ENCODE measurements around the gene HSFX3.
"Not testable (repeated sequence)": the region's sequence is repeated elsewhere in the genome, so short reads cannot be mapped to it uniquely, and the experiment has no call there.

The HSFX3 gene

DNA sequence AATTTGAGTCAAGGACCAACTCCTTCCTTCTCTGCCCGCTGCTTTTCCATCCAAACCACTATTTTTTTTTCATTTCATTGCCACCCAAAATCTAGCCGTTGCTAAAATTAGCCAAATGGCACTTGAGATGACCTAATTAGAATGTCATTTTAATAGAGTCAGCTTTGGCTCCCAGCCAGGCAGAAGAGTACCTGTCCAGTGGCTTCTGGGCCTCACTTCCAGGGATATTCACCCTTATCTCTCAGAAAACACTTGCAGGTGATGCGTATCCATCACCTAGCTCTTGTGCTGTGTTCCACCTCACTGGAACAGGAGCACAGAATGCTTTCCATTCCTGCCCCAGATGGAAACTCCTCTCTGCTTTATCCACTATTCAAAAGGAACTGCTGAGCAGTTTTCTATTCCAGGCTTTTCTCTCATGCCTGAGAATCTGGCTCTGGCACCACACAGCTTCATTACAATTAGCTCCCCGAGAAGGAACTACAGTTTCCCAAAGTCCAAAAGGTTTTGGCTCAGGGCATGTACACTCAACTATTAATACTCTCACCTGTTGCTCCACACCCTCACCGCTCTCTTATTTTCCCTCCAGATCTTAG lies 19.1 kb upstream of the HSFX3 start:
- no peaks in the 10 kb centered on the region for H3K4me1 ChIP-seq (ENCODE audit: insufficient read depth, low read length)
- no peak overlapping the region for H3K4me3 ChIP-seq (ENCODE audit: low read length)
- H3K27ac ChIP-seq (ENCODE audit: low read length) = no peak overlapping the region
- no peak overlapping the region for H3K9ac ChIP-seq (ENCODE audit: low read depth, low read length)
- no peaks in the 10 kb centered on the region for H3K36me3 ChIP-seq (ENCODE audit: insufficient read depth, low read depth, low read length)
- no peaks in the 10 kb centered on the region for H3K27me3 ChIP-seq (ENCODE audit: insufficient read depth, low read length)
- H3K9me3 ChIP-seq (ENCODE audit: insufficient read depth, low read depth, low read length) = no peaks in the 10 kb centered on the region

DNA sequence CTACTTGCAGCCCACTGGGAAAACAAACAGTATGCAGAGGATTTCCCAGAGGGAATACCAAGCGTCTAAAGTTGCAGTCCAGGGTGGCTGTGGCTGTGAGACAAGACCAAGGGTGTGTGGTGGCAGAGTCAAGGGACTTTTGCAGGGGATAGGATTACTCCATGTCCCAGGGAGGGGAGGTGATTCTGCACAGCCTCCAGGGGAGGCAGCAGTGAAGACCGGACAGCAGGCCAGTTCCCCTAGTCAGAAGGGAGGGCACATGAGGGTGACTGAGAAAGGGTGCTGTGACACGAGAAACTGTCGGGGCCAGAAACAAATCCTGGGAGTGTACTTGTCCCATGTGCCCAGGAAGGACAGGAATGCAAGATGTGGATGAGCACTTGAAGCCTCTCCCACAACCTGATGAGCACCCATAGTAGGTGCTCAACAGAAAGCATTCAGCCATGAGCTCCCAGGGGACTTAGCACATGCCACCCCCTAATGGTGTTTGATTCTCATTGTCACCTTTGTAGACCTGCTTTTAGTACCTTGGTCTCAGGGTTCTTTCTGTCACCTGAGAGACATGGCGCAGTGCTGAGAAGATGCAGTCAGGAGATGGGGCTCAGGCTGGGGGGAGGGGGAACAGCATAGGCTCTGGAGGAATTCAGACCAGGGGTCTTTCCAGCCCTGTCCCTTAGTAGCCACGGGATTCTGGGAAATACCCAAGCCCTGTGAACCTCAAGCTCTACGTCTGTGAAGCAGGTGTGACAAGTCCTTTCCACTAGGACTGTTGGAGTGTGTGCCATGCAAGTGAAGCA lies 18.1 kb upstream of the HSFX3 start:
- Histone ChIP-seq H3K4me1 (ENCODE audit: insufficient read depth, low read length) (no peaks in the 10 kb centered on the region), H3K27me3 (ENCODE audit: insufficient read depth, low read length) (no peaks in the 10 kb centered on the region), H3K4me3 (ENCODE audit: low read length) (no peak overlapping the region), H3K9me3 (ENCODE audit: insufficient read depth, low read depth, low read length) (no peaks in the 10 kb centered on the region), H3K27ac (ENCODE audit: low read length) (no peak overlapping the region), H3K9ac (ENCODE audit: low read depth, low read length) (no peak overlapping the region), H3K36me3 (ENCODE audit: insufficient read depth, low read depth, low read length) (no peaks in the 10 kb centered on the region)

DNA sequence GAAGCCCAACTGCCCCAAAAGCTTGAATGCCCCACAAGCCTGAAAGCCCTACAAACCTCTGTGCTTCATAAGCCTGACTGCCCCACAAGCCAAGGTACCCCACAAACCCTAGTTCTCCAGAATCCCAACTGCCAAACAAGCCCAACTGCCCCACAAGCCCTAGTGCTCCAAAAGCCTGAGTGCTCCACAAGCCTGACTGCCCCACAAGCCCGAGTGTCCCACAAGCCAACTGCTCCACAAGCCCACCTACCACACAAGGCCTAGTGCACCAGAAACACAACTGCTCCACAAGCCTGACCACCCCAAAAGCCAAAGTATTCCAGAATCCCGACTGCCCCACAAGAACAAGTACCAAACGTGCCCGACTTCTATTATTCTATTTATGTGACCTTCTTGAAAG lies 13.6 kb upstream of the HSFX3 start:
- H3K9me3 ChIP-seq (ENCODE audit: insufficient read depth, low read depth, low read length) = no peaks in the 10 kb centered on the region
- no peak overlapping the region; the same call in 1 of the 2 replicates for H3K9ac ChIP-seq (ENCODE audit: low read depth, low read length)
- no peaks in the 10 kb centered on the region for H3K36me3 ChIP-seq (ENCODE audit: insufficient read depth, low read depth, low read length)
- H3K4me1 ChIP-seq (ENCODE audit: insufficient read depth, low read length) = no peaks in the 10 kb centered on the region
- no peak overlapping the region for H3K27ac ChIP-seq (ENCODE audit: low read length)
- no peaks in the 10 kb centered on the region for H3K27me3 ChIP-seq (ENCODE audit: insufficient read depth, low read length)
- H3K4me3 ChIP-seq (ENCODE audit: low read length) = no peak overlapping the region

DNA sequence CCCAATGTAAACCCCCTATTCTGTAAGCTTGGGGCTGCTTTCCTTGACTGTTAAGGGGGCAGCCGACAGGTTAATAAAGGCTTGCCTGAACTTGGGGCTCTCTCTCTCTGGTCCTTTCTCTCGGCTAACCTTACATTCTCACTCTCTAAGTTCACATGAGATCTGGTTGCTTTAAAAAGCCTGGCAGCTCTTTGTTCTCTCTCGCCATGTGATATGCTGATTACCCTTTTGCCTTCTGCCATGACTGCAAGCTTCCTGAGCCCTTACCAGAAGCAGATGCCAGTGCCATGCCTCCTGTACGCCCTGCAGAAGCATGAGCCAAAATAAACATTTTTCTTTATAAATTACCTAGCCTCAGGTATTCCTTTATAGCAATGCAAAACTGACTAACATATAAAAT lies 5.5 kb upstream of the HSFX3 start:
- not testable (repeated sequence) for H3K9ac ChIP-seq (ENCODE audit: low read depth, low read length); H3K4me1 ChIP-seq (ENCODE audit: insufficient read depth, low read length); H3K4me3 ChIP-seq (ENCODE audit: low read length); H3K27me3 ChIP-seq (ENCODE audit: insufficient read depth, low read length); H3K27ac ChIP-seq (ENCODE audit: low read length); H3K36me3 ChIP-seq (ENCODE audit: insufficient read depth, low read depth, low read length); H3K9me3 ChIP-seq (ENCODE audit: insufficient read depth, low read depth, low read length)

DNA sequence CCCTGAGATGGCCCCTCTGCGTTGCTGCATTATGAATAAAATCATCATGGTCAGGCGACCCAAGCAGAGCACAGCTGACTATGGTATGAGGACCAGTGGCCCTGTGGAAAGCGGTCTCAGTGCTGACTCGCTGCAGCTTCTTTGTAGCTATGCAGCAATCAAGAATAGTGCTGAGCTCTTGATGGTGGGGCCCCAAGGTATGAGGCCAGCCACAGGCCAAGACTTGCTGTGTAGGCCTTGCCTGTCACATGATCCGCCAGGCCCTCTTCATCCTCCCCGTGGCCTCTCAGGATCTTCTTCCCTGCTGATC lies 2.2 kb upstream of the HSFX3 start:
- H3K9me3 ChIP-seq (ENCODE audit: insufficient read depth, low read depth, low read length); H3K27me3 ChIP-seq (ENCODE audit: insufficient read depth, low read length); H3K9ac ChIP-seq (ENCODE audit: low read depth, low read length); H3K4me3 ChIP-seq (ENCODE audit: low read length); H3K36me3 ChIP-seq (ENCODE audit: insufficient read depth, low read depth, low read length); H3K27ac ChIP-seq (ENCODE audit: low read length); H3K4me1 ChIP-seq (ENCODE audit: insufficient read depth, low read length): not testable (repeated sequence)

DNA sequence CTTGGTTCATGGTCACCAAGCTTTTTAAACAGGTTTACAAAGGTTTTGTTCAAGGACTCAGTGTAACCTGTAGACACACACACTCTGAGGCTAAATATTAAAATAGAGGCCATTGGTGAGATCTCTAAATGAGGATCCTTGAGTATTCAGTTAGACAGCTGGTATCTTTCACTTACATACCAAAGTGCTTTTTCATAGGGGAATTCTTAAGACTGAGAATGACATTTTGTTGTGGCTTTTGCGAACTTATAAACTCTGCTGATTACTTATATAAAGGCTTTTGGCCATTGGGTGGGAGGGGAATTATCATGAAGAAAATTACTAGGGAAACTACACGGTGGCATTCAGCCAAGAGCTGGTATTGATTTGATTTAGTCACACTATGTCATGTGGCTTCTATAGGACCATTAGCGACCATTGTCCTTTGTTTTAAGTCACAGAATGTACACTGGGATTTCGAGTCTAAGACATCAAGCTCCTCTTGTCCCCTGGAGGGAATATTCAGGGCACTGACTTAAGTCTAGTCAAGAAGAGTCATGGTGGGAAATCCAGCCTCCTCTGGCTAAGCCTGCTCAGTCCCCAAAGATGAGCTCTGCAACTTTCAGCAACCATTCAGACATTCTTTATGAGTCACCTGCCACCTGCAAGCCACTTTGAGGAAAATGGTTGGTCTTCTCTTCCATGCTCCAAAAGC lies 1.7 kb upstream of the HSFX3 start:
- not testable (repeated sequence) for H3K4me3 ChIP-seq (ENCODE audit: low read length); H3K36me3 ChIP-seq (ENCODE audit: insufficient read depth, low read depth, low read length); H3K9me3 ChIP-seq (ENCODE audit: insufficient read depth, low read depth, low read length); H3K27ac ChIP-seq (ENCODE audit: low read length); H3K4me1 ChIP-seq (ENCODE audit: insufficient read depth, low read length); H3K9ac ChIP-seq (ENCODE audit: low read depth, low read length); H3K27me3 ChIP-seq (ENCODE audit: insufficient read depth, low read length)

DNA sequence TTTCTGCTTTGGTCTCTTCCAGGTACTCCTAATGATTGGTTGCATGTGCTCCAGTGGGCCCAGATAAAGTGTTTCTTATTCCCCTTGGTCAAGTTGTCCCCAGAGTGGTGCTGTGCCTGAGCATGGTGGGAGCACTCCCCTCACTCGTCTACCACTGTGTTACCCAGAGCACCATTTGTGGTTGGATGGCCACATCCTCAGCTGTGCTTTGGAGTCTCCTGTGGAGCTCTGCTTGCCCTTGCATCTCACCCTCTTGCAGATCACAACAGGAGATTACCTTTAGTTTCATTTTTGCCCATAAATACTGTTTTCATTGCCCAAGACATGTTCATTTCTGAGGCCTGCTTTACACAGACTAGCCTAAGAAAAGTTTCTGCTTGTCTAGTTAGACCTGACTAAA lies 730 bp upstream of the HSFX3 start:
- not testable (repeated sequence) for H3K27me3 ChIP-seq (ENCODE audit: insufficient read depth, low read length); H3K9me3 ChIP-seq (ENCODE audit: insufficient read depth, low read depth, low read length); H3K36me3 ChIP-seq (ENCODE audit: insufficient read depth, low read depth, low read length); H3K9ac ChIP-seq (ENCODE audit: low read depth, low read length); H3K27ac ChIP-seq (ENCODE audit: low read length); H3K4me3 ChIP-seq (ENCODE audit: low read length); H3K4me1 ChIP-seq (ENCODE audit: insufficient read depth, low read length)

DNA sequence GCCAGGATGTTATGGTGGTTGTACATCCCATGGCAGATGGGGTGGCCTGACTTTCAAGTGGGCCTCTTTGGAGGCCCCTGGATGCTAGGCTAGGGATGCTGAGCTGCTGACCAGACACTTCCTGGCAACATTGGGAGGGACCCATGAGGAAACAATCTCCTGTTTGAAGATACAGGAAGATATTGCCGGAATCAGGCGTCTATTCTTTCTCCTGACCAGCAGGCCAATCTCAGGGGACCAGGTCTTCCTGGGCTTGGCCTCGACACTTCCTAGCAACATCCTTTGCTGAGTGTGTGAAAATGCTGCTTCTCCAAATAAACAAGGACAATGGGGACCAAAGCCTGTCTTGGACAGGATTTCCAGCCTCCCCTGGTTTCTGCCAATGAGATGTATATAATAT lies 1.9 kb downstream of the HSFX3 start:
- not testable (repeated sequence) for H3K36me3 ChIP-seq (ENCODE audit: insufficient read depth, low read depth, low read length); H3K27me3 ChIP-seq (ENCODE audit: insufficient read depth, low read length); H3K9me3 ChIP-seq (ENCODE audit: insufficient read depth, low read depth, low read length); H3K4me3 ChIP-seq (ENCODE audit: low read length); H3K4me1 ChIP-seq (ENCODE audit: insufficient read depth, low read length); H3K27ac ChIP-seq (ENCODE audit: low read length); H3K9ac ChIP-seq (ENCODE audit: low read depth, low read length)

DNA sequence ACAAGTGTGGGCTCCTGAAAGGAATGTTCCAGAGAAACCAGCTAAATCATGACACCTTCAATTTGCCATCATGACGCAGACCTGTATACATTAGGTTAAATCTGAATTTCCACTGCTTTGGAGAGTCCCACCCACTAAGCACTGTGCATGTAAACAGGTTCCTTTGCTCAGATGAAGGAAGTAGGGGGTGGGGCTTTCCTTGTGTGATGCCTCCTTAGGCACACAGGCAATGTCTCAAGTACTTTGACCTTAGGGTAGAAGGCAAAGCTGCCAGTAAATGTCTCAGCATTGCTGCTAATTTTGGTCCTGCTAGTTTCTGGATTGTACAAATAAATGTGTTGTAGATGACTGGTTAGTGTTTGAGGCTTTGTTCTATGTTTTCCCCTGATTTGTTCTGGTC lies 2.8 kb downstream of the HSFX3 start:
- H3K27ac ChIP-seq (ENCODE audit: low read length); H3K36me3 ChIP-seq (ENCODE audit: insufficient read depth, low read depth, low read length); H3K9ac ChIP-seq (ENCODE audit: low read depth, low read length); H3K4me3 ChIP-seq (ENCODE audit: low read length); H3K4me1 ChIP-seq (ENCODE audit: insufficient read depth, low read length); H3K27me3 ChIP-seq (ENCODE audit: insufficient read depth, low read length); H3K9me3 ChIP-seq (ENCODE audit: insufficient read depth, low read depth, low read length): not testable (repeated sequence)

DNA sequence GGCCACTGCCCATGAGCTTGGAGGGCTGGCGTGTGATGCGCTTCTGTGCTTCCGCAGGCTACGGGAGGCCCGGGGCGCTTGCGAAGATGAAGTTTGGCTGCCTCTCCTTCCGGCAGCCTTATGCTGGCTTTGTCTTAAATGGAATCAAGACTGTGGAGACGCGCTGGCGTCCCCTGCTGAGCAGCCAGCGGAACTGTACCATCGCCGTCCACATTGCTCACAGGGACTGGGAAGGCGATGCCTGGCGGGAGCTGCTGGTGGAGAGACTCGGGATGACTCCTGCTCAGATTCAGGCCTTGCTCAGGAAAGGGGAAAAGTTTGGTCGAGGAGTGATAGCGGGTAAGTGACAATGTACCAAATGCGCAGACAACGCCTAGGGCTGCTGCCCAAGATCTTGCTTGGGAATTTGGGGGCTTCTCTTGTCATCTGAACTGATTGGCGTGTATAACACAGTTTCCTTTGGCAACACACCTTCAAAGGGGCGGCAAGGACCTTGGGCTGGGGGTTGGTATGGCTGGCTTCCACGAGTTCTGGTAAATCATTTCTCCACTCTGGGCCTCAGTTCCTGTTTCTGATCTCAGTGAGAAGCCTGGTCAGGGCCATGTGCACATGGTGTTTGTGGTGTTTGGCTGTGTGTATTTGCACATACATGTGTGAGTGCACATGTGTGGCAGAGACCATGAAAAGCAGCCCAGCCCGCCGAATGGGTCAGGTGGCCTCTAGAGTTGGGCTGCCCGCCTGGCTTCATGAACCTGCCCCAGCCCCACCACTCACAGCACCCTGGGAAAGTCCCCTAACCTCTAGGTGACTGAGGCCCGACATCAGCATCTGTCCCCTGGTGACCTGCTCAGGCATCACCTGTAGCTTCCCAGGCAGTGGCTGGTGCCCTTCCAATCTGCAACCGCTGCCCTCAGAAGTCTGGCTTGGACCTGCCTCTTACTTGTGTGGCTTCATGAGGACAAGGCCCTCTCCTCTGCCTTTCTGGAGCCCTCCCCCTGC lies 3.9 kb downstream of the HSFX3 start:
- not testable (repeated sequence) for H3K9me3 ChIP-seq (ENCODE audit: insufficient read depth, low read depth, low read length); H3K4me3 ChIP-seq (ENCODE audit: low read length); H3K27ac ChIP-seq (ENCODE audit: low read length); H3K9ac ChIP-seq (ENCODE audit: low read depth, low read length); H3K36me3 ChIP-seq (ENCODE audit: insufficient read depth, low read depth, low read length); H3K4me1 ChIP-seq (ENCODE audit: insufficient read depth, low read length); H3K27me3 ChIP-seq (ENCODE audit: insufficient read depth, low read length)

DNA sequence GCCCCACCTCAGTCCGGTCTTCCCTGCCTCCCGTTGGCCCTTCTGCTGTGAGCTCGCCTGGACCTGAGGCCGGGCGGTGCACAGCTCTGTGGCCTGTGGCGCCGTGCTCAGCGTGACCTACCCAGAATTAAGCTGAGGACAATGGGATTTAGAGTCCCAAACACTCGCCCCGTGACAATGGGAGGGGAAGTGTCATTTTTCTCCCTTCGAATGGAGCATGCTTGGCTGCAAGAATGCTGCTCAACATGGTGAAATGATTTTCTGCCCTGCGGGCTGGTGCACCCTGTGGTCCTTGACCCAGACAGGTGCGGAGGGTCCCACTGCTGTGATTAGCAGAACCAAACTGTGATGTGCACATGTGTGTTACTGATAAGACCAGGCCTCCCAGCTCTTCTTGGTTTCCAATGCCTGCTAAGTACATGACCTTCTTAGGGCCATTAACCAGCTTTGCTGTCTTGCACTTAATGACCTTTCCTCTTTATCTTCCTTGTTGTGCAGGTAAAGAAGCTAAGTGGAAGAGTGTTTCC lies 8.1 kb downstream of the HSFX3 start:
- Histone ChIP-seq H3K9me3 (ENCODE audit: insufficient read depth, low read depth, low read length) (no peaks in the 10 kb centered on the region), H3K4me3 (ENCODE audit: low read length) (peak overlapping the region; percentile 83), H3K4me1 (ENCODE audit: insufficient read depth, low read length) (peaks cover 3% of the 10 kb centered on the region; the same call in 1 of the 2 replicates), H3K9ac (ENCODE audit: low read depth, low read length) (peak overlapping the region; percentile 37; the same call in 1 of the 2 replicates), H3K36me3 (ENCODE audit: insufficient read depth, low read depth, low read length) (no peaks in the 10 kb centered on the region), H3K27me3 (ENCODE audit: insufficient read depth, low read length) (peaks cover 7% of the 10 kb centered on the region; the same call in 1 of the 2 replicates), H3K27ac (ENCODE audit: low read length) (no peak overlapping the region)

All from iPS-20b (cell line).